RWPE2 (cell line): Measurements from ENCODE around the gene PEX3.

Source experiments
- ATAC-seq: fragments of 200-7000 bp; cut with Tn5 transposase; 3 replicates; pipeline ENCODE4 v1.9.1; 2021; ENCODE audit warnings: low read depth
- DNase-seq: peaks from one replicate; pipeline ENCODE4 v3.0.0-alpha.2; 2020; ENCODE audit warnings: low spot score
- H3K27ac ChIP-seq: fragments of 450-650 bp; 2 replicates; pipeline ENCODE4 v1.5.1; 2017; ENCODE audit warnings: mild to moderate bottlenecking; ENCODE audit not compliant: poor library complexity, severe bottlenecking
- H3K27me3 ChIP-seq: fragments of 250-450 bp; sonication (Bioruptor Pico); 2 replicates; pipeline ENCODE4 v1.5.1; 2021; ENCODE audit warnings: mild to moderate bottlenecking, moderate library complexity; ENCODE audit not compliant: insufficient read depth, poor library complexity, severe bottlenecking
- H3K36me3 ChIP-seq: fragments of 250-450 bp; sonication (Bioruptor Pico); 2 replicates; pipeline ENCODE4 v1.5.1; 2020; ENCODE audit warnings: low read depth, mild to moderate bottlenecking, moderate library complexity
- H3K4me1 ChIP-seq: fragments of 250-450 bp; sonication (Bioruptor Pico); 2 replicates; pipeline ENCODE4 v1.5.1; 2021; ENCODE audit warnings: mild to moderate bottlenecking, moderate library complexity; ENCODE audit not compliant: insufficient read depth, poor library complexity, severe bottlenecking
- H3K4me3 ChIP-seq: fragments of 250-450 bp; sonication (Bioruptor Pico); 2 replicates; pipeline ENCODE4 v1.5.1; 2021; ENCODE audit warnings: mild to moderate bottlenecking, moderate library complexity; ENCODE audit not compliant: severe bottlenecking
- H3K9me3 ChIP-seq: fragments of 250-450 bp; sonication (Bioruptor Pico); 2 replicates; pipeline ENCODE4 v1.5.1; 2021; ENCODE audit warnings: mild to moderate bottlenecking, moderate library complexity; ENCODE audit not compliant: severe bottlenecking
- TF ChIP-seq, protein P1 (sequence below): fragments of 450-650 bp; IDR thresholded peaks from one replicate; pipeline ENCODE4 v1.5.1; 2017; ENCODE audit warnings: mild to moderate bottlenecking, moderate library complexity; ENCODE audit not compliant: poor library complexity, severe bottlenecking

Gene PEX3

DNA sequence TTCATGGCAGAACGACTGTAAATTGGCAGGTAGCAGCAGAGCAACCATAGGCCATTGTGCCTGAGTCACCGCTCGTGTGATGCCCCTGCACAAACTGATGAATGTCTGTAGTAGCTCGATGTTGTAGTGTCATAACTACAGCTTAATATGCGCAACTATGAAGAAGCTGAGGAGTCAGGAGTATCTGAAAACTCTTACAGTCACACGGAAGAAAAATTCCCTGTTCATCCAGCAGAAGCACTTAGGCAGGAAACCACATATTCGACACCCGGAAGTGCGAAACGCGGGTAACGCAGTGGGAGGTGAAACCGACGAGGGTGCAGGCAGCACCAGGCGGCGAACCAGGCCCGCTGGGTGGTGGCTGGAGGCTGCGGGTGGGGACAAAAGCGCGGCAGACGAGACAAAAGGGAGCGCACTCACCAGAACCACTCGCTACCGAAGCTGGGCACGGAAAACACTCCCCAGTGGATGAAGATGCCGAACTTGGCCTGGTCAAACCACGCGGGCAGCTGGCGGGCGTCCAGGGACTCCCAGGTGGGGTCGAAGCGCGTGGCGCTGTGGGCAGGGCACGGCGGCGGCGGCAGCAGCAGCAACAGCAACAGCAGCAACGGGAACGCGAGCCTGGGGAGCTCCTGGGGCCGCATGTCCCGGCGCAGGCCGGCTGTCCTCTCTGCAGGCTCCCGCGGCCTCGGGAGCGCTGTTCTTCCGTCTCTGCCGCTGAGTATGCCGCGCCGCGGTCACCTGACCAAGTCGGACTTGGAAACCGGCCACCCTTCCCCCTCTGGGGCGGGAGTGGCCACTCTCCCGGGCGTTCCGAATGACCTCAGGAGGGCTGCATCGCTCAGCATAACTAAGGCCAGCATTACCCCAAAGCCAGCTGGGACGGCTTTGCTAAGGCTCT, 60.6 kb downstream of the PEX3 start, which contains the start of gene FUCA2:
FUCA2 (minus strand) TSS at position 730 of the 901 bp plus-strand sequence; CDS start at position 644, 86 bp downstream.
- H3K36me3 ChIP-seq: peaks cover 19% of the 10 kb centered on the region
- DNase-seq (peak; percentile 67), ATAC-seq (peak; percentile 81)
- H3K27me3 ChIP-seq: no peaks in the 10 kb centered on the region
- H3K27ac ChIP-seq: peak within 1 kb of the TSS; percentile 26
- TF ChIP-seq, protein P1, sequence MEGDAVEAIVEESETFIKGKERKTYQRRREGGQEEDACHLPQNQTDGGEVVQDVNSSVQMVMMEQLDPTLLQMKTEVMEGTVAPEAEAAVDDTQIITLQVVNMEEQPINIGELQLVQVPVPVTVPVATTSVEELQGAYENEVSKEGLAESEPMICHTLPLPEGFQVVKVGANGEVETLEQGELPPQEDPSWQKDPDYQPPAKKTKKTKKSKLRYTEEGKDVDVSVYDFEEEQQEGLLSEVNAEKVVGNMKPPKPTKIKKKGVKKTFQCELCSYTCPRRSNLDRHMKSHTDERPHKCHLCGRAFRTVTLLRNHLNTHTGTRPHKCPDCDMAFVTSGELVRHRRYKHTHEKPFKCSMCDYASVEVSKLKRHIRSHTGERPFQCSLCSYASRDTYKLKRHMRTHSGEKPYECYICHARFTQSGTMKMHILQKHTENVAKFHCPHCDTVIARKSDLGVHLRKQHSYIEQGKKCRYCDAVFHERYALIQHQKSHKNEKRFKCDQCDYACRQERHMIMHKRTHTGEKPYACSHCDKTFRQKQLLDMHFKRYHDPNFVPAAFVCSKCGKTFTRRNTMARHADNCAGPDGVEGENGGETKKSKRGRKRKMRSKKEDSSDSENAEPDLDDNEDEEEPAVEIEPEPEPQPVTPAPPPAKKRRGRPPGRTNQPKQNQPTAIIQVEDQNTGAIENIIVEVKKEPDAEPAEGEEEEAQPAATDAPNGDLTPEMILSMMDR: peak; percentile 7
- peaks cover 7% of the 10 kb centered on the region for H3K4me1 ChIP-seq
- H3K9me3 ChIP-seq: no peaks in the 10 kb centered on the region
- H3K4me3 ChIP-seq: peak within 1 kb of the TSS; percentile 37

- no peak overlapping the region for H3K4me3 ChIP-seq
- ATAC-seq (no peak), DNase-seq (no peak)
- no peaks in the 10 kb centered on the region for H3K27me3 ChIP-seq
- peaks cover 7% of the 10 kb centered on the region for H3K4me1 ChIP-seq
- H3K9me3 ChIP-seq: no peaks in the 10 kb centered on the region
- H3K27ac ChIP-seq: no peak overlapping the region
- H3K36me3 ChIP-seq: peaks cover 10% of the 10 kb centered on the region; the same call in 1 of the 2 replicates
- TF ChIP-seq, protein P1: peak; percentile 23
Observed at GRCh38 chr6:143513410-143513809, 62.8 kb downstream of the PEX3 start.

DNA sequence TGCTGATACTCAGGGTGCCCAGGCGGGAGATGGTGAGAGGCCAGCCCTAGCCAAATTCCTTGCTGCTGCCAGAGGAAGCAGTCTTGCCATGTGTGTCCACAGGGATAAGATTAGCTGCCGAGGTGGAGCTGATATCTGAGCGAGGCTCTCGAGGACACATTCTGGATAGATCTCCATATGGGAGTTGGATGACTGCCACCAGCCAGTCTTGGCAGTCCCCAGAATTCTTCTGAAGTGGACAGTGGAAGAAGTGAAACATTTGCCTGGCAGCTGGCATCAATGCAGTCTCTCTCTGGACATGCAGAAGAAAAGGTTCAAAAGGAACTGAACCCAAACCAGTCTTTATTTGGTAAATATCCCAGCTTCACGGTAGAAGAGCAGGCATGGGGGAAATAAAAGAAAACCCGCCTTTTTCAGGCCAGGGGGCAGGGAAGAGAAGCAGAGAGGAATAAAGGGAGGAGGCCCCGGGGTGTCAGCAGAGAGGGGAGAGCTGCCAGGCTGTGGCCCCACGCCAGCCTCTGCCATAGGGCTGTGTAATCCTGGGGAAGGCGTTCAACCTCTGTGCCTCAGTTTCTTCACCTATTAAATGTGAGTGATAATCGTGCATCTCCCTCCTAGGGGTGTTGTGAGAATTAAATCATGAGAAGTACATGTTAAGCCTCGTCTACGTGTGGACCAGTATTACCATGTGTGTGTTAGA, 64.6 kb downstream of the PEX3 start:
- ATAC-seq (no peak), DNase-seq (no peak)
- Histone ChIP-seq H3K36me3 (peaks cover 6% of the 10 kb centered on the region; the same call in 1 of the 2 replicates), H3K4me1 (peaks cover 4% of the 10 kb centered on the region), H3K27ac (no peak overlapping the region), H3K9me3 (no peaks in the 10 kb centered on the region), H3K27me3 (no peaks in the 10 kb centered on the region), H3K4me3 (no peak overlapping the region)
- TF ChIP-seq, protein P1: no peak

- H3K36me3 ChIP-seq: no peaks in the 10 kb centered on the region
- H3K9me3 ChIP-seq: no peaks in the 10 kb centered on the region
- H3K27me3 ChIP-seq: no peaks in the 10 kb centered on the region
- TF ChIP-seq, protein P1: no peak
- H3K4me1 ChIP-seq: no peaks in the 10 kb centered on the region
- H3K4me3 ChIP-seq: no peak overlapping the region
- DNase-seq (no peak), ATAC-seq (no peak)
- H3K27ac ChIP-seq: no peak overlapping the region
Observed at GRCh38 chr6:143515766-143516355, 65.3 kb downstream of the PEX3 start.
